Naive thymus-derived CD8-positive, alpha-beta T cell (primary cell): ENCODE measurements around the gene SAMD1. TPM values are rescaled to one million over a fixed set of nuclear protein-coding genes. Genes with fewer than 3 reads are reported as not detected.

Source experiments
- ATAC-seq, 2 donors: fragments of 150-1000 bp; cut with Tn5 transposase in 1 of 2; sonication (Bioruptor Pico), chemical (Tn5 transposase) in 1 of 2; 1 replicate in 1 of 2; 2 replicates in 1 of 2; pipeline ENCODE4 v1.10.0; 2021; ENCODE audit warnings: mild to moderate bottlenecking in 2 of 2, moderate library complexity in 2 of 2
- POLR2A ChIA-PET: fragments of 350-600 bp; sonication (Branson Sonifier 250); formaldehyde crosslinking; loops from one replicate; lab custom pipeline; 2021; ENCODE audit warnings: antibody characterized with exemption; lab: Charles Lee
- DNase-seq, 10 donors: peaks; one replicate each; pipeline versions ENCODE4 v3.0.0 to v3.0.0-alpha.2; 2020 to 2022
- H3K27ac Mint-ChIP-seq, 10 donors: one replicate each; pipeline ENCODE4 v1.8.0; 2020 to 2022; ENCODE audit warnings: mild to moderate bottlenecking in 10 of 10, mixed read lengths in 10 of 10, moderate library complexity in 4 of 10, inconsistent platforms in 1 of 10
- H3K27me3 Mint-ChIP-seq, 5 donors: one replicate each; pipeline ENCODE4 v1.8.0; 2021 to 2022; ENCODE audit warnings: mixed read lengths in 5 of 5
- H3K36me3 Mint-ChIP-seq, 3 donors: one replicate each; pipeline ENCODE4 v1.8.0; 2020 to 2022; ENCODE audit warnings: mixed read lengths in 3 of 3, mild to moderate bottlenecking in 2 of 3, inconsistent platforms in 1 of 3
- H3K4me1 Mint-ChIP-seq, 4 donors: one replicate each; pipeline ENCODE4 v1.8.0; 2021 to 2022; ENCODE audit warnings: mixed read lengths in 4 of 4
- H3K4me3 Mint-ChIP-seq, 10 donors: one replicate each; pipeline ENCODE4 v1.8.0; 2020 to 2022; ENCODE audit warnings: mild to moderate bottlenecking in 10 of 10, mixed read lengths in 10 of 10, moderate library complexity in 6 of 10, inconsistent platforms in 1 of 10
- H3K9me3 Mint-ChIP-seq, 9 donors: one replicate each; pipeline ENCODE4 v1.8.0; 2020 to 2022; ENCODE audit warnings: mixed read lengths in 9 of 9, mild to moderate bottlenecking in 3 of 9, inconsistent platforms in 1 of 9, moderate library complexity in 1 of 9
- polyA plus RNA-seq, 3 donors: library from polyadenylated mRNA; unstranded; fragments of 300-500 nt; fragmentation: Illumina TruSeq; gene quantifications; one replicate each; pipeline ENCODE4 v1.2.3, GENCODE V29; 2021
- total RNA-seq, 8 experiments: library from RNA in 2 of 8; stranded (reverse) in 2 of 8; gene quantifications; one replicate each; pipeline ENCODE4 v1.2.3 and lab custom pipeline; 2021 to 2026

SAMD1 gene
- total and polyA plus RNA-seq, 5 experiments from 2014 or later = 2.3 to 68.3 (median 5.2) TPM

GRCh38 chr19:14112809-14113385 is 22.3 kb upstream of the SAMD1 start:
- peak overlapping the region in 5 of 10 donors; percentile 13 to 56 (median 19) for H3K4me3 Mint-ChIP-seq
- no peak for DNase-seq
- POLR2A ChIA-PET = interaction anchor here (1.1 to 1.6 kb wide), 4 partner anchors 21 to 40 kb away, joined by 3 to 6 read pairs (median 4); partner anchors contain the start of genes ASF1B and MISP3
- no peaks in the 10 kb centered on the region for H3K9me3 Mint-ChIP-seq
- peaks cover 22 to 68% (median 57%) of the 10 kb centered on the region in 4 donors for H3K4me1 Mint-ChIP-seq
- H3K27ac Mint-ChIP-seq = peak overlapping the region in 4 of 10 donors; percentile 10 to 61 (median 43)
- ATAC-seq = no peak
- no peaks in the 10 kb centered on the region for H3K27me3 Mint-ChIP-seq
- H3K36me3 Mint-ChIP-seq = no peaks in the 10 kb centered on the region

- Mint-ChIP-seq H3K27me3 (no peaks in the 10 kb centered on the region), H3K36me3 (peaks cover 0 to 1% (median 0%) of the 10 kb centered on the region in 3 donors), H3K4me3 (peak overlapping the region in 3 of 10 donors; percentile 19 to 51 (median 27)), H3K9me3 (no peaks in the 10 kb centered on the region), H3K4me1 (peaks cover 22 to 68% (median 56%) of the 10 kb centered on the region in 4 donors), H3K27ac (peak overlapping the region in 5 of 10 donors; percentile 38 to 67 (median 61))
- ATAC-seq (no peak), DNase-seq (no peak)
- POLR2A ChIA-PET = interaction anchor here (1.1 to 1.6 kb wide), 4 partner anchors 19 to 24 kb away, joined by 3 to 6 read pairs (median 4); partner anchors contain the start of gene ASF1B
Measured at GRCh38 chr19:14112051-14112808, 21.7 kb upstream of the SAMD1 start.

DNA sequence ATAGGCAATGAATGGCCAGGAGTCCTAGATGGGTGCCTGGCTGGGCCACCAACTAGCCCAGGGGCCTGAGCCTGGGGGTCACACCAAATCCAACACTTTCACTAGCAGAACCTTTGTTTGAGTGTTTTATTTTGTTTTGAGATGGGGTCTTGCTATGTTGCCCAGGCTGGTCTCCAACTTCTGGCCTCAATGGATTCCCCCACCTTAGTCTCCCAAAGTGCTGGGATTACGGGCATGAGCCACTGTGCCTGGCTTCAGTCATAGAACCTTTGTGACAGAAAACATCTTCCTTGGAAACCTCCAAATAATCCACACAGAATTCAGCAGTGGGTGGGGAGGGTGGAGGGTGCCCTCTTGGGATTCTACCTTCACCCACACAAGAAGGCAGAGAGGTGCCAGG is 20.9 kb upstream of the SAMD1 start:
- Mint-ChIP-seq H3K9me3 (no peaks in the 10 kb centered on the region), H3K36me3 (peaks cover 0 to 6% (median 0%) of the 10 kb centered on the region in 3 donors), H3K27ac (peak overlapping the region in 4 of 10 donors; percentile 53 to 80 (median 74)), H3K4me3 (peak overlapping the region in 2 of 10 donors; percentile 27 to 34), H3K27me3 (no peaks in the 10 kb centered on the region), H3K4me1 (peaks cover 19 to 62% (median 51%) of the 10 kb centered on the region in 4 donors)
- DNase-seq (no peak), ATAC-seq (no peak)
- POLR2A ChIA-PET = interaction anchor here (0.7 to 1.4 kb wide), 5 partner anchors 18 to 268 kb away, joined by 3 to 6 read pairs (median 4); no protein-coding TSS in a partner anchor

GRCh38 chr19:14110650-14111049 is 20.1 kb upstream of the SAMD1 start:
- ATAC-seq = no peak
- DNase-seq = no peak
- Mint-ChIP-seq H3K4me3 (no peak overlapping the region), H3K36me3 (peaks cover 0 to 12% (median 2%) of the 10 kb centered on the region in 3 donors), H3K27ac (peak overlapping the region in 7 of 10 donors; percentile 13 to 80 (median 57)), H3K4me1 (peaks cover 11 to 54% (median 43%) of the 10 kb centered on the region in 4 donors), H3K9me3 (no peaks in the 10 kb centered on the region), H3K27me3 (no peaks in the 10 kb centered on the region)
- POLR2A ChIA-PET = interaction anchor here (0.7 to 1.3 kb wide), 5 partner anchors 19 to 269 kb away, joined by 3 to 4 read pairs (median 3); no protein-coding TSS in a partner anchor

GRCh38 chr19:14107581-14108461 is 17.3 kb upstream of the SAMD1 start:
- POLR2A ChIA-PET = no interaction called here
- no peaks in the 10 kb centered on the region for H3K9me3 Mint-ChIP-seq
- ATAC-seq (no peak), DNase-seq (no peak)
- peak overlapping the region in 1 of 10 donors; percentile 46 for H3K27ac Mint-ChIP-seq
- H3K36me3 Mint-ChIP-seq = peaks cover 0 to 25% (median 7%) of the 10 kb centered on the region in 3 donors
- no peak overlapping the region for H3K4me3 Mint-ChIP-seq
- no peaks in the 10 kb centered on the region for H3K27me3 Mint-ChIP-seq
- H3K4me1 Mint-ChIP-seq = peaks cover 2 to 30% (median 20%) of the 10 kb centered on the region in 4 donors

- ATAC-seq = no peak
- H3K4me1 Mint-ChIP-seq = peaks cover 2 to 20% (median 11%) of the 10 kb centered on the region in 4 donors
- POLR2A ChIA-PET = no interaction called here
- H3K27ac Mint-ChIP-seq = no peak overlapping the region
- H3K36me3 Mint-ChIP-seq = peaks cover 0 to 30% (median 7%) of the 10 kb centered on the region in 3 donors
- H3K4me3 Mint-ChIP-seq = no peak overlapping the region
- no peaks in the 10 kb centered on the region for H3K9me3 Mint-ChIP-seq
- no peaks in the 10 kb centered on the region for H3K27me3 Mint-ChIP-seq
- no peak for DNase-seq
Measured at GRCh38 chr19:14106840-14107239, 16.3 kb upstream of the SAMD1 start.

- peaks cover 0 to 9% (median 4%) of the 10 kb centered on the region in 4 donors for H3K4me1 Mint-ChIP-seq
- POLR2A ChIA-PET = interaction anchor here (0.7 kb wide), 1 partner anchor 259 kb away, joined by 3 read pairs; no protein-coding TSS in a partner anchor
- ATAC-seq (no peak), DNase-seq (no peak)
- H3K27ac Mint-ChIP-seq = peak overlapping the region in 1 of 10 donors; percentile 84
- H3K36me3 Mint-ChIP-seq = peaks cover 0 to 36% (median 7%) of the 10 kb centered on the region in 3 donors
- H3K27me3 Mint-ChIP-seq = no peaks in the 10 kb centered on the region
- no peaks in the 10 kb centered on the region for H3K9me3 Mint-ChIP-seq
- no peak overlapping the region for H3K4me3 Mint-ChIP-seq
Measured at GRCh38 chr19:14105680-14106079, 15.1 kb upstream of the SAMD1 start.

DNA sequence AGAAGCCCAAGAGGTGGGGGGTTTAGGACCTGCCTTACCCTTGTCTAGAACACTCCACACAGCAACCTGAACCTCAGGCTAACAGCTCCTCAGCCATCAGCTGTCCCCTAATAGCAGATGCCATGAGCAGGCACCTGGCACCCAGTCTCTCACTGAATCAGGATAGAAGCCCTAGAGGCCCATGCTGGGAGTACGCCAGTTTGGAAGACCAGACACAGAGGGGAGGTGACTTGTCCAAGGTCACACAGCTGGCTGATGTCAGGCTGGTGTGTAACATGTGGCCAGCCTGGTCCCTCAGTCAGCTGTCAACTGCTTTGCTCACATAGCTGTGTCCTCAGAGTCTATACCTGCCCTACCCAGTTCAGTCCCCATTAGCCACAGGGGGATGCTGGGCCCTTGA is 12.8 kb upstream of the SAMD1 start:
- DNase-seq = no peak
- H3K27ac Mint-ChIP-seq = no peak overlapping the region
- H3K9me3 Mint-ChIP-seq = no peaks in the 10 kb centered on the region
- peaks cover 0 to 44% (median 7%) of the 10 kb centered on the region in 3 donors for H3K36me3 Mint-ChIP-seq
- no peaks in the 10 kb centered on the region for H3K27me3 Mint-ChIP-seq
- no peaks in the 10 kb centered on the region for H3K4me1 Mint-ChIP-seq
- no peak for ATAC-seq
- POLR2A ChIA-PET = interaction anchor here (1.0 to 1.9 kb wide), 2 partner anchors 11 to 12 kb away, joined by 3 to 8 read pairs; no protein-coding TSS in a partner anchor
- H3K4me3 Mint-ChIP-seq = no peak overlapping the region

GRCh38 chr19:14102756-14103155 is 12.2 kb upstream of the SAMD1 start:
- Mint-ChIP-seq H3K27ac (no peak overlapping the region), H3K4me3 (no peak overlapping the region), H3K27me3 (no peaks in the 10 kb centered on the region), H3K9me3 (no peaks in the 10 kb centered on the region), H3K36me3 (peaks cover 0 to 49% (median 7%) of the 10 kb centered on the region in 3 donors), H3K4me1 (no peaks in the 10 kb centered on the region)
- POLR2A ChIA-PET = interaction anchor here (1.0 to 1.9 kb wide), 3 partner anchors 11 to 404 kb away, joined by 3 to 8 read pairs (median 3); no protein-coding TSS in a partner anchor
- DNase-seq (no peak), ATAC-seq (no peak)

DNA sequence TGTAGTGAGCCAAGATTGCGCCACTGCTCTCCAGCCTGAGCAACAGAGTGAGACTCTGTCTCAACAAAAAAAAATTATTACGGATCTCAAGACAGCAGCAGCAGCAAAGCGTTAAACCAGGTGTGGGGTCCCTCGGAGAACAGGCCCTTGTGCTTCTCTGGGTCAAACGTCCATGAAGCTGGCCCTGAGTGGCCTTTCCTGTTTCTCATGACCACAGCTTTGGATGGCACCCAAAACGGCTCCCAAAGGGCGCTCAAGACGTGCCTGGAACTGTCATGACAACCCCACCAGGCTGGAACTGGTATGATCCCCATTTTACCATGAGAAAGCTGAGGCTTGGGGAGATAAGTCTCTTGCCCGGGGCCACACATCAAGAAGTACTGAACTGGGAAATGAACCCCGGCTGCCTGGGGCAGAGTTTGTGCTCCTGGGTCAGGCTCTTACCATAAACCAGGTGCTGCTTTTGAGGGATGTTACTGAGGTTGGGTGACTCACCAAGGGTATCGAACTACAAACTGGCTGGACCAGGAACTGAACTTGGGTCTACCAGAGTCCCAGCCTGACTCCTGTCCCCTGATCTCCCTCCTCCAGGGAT is 11.6 kb upstream of the SAMD1 start:
- DNase-seq (no peak), ATAC-seq (no peak)
- Mint-ChIP-seq H3K4me3 (no peak overlapping the region), H3K9me3 (no peaks in the 10 kb centered on the region), H3K27me3 (no peaks in the 10 kb centered on the region), H3K36me3 (peaks cover 0 to 52% (median 7%) of the 10 kb centered on the region in 3 donors), H3K4me1 (no peaks in the 10 kb centered on the region), H3K27ac (no peak overlapping the region)
- POLR2A ChIA-PET = interaction anchor here (1.0 to 1.9 kb wide), 2 partner anchors 14 to 405 kb away, joined by 3 to 8 read pairs; no protein-coding TSS in a partner anchor

GRCh38 chr19:14101003-14101545 is 10.5 kb upstream of the SAMD1 start:
- Mint-ChIP-seq H3K4me3 (no peak overlapping the region), H3K27ac (peak overlapping the region in 1 of 10 donors; percentile 65), H3K9me3 (no peaks in the 10 kb centered on the region), H3K27me3 (no peaks in the 10 kb centered on the region), H3K4me1 (no peaks in the 10 kb centered on the region), H3K36me3 (peaks cover 0 to 53% (median 10%) of the 10 kb centered on the region in 3 donors)
- POLR2A ChIA-PET = no interaction called here
- no peak for DNase-seq
- no peak for ATAC-seq
